Measurements from ENCODE around the gene CGNL1.

The CGNL1 gene, protein sequence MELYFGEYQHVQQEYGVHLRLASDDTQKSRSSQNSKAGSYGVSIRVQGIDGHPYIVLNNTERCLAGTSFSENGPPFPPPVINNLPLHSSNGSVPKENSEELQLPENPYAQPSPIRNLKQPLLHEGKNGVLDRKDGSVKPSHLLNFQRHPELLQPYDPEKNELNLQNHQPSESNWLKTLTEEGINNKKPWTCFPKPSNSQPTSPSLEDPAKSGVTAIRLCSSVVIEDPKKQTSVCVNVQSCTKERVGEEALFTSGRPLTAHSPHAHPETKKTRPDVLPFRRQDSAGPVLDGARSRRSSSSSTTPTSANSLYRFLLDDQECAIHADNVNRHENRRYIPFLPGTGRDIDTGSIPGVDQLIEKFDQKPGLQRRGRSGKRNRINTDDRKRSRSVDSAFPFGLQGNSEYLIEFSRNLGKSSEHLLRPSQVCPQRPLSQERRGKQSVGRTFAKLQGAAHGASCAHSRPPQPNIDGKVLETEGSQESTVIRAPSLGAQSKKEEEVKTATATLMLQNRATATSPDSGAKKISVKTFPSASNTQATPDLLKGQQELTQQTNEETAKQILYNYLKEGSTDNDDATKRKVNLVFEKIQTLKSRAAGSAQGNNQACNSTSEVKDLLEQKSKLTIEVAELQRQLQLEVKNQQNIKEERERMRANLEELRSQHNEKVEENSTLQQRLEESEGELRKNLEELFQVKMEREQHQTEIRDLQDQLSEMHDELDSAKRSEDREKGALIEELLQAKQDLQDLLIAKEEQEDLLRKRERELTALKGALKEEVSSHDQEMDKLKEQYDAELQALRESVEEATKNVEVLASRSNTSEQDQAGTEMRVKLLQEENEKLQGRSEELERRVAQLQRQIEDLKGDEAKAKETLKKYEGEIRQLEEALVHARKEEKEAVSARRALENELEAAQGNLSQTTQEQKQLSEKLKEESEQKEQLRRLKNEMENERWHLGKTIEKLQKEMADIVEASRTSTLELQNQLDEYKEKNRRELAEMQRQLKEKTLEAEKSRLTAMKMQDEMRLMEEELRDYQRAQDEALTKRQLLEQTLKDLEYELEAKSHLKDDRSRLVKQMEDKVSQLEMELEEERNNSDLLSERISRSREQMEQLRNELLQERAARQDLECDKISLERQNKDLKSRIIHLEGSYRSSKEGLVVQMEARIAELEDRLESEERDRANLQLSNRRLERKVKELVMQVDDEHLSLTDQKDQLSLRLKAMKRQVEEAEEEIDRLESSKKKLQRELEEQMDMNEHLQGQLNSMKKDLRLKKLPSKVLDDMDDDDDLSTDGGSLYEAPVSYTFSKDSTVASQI

DNA sequence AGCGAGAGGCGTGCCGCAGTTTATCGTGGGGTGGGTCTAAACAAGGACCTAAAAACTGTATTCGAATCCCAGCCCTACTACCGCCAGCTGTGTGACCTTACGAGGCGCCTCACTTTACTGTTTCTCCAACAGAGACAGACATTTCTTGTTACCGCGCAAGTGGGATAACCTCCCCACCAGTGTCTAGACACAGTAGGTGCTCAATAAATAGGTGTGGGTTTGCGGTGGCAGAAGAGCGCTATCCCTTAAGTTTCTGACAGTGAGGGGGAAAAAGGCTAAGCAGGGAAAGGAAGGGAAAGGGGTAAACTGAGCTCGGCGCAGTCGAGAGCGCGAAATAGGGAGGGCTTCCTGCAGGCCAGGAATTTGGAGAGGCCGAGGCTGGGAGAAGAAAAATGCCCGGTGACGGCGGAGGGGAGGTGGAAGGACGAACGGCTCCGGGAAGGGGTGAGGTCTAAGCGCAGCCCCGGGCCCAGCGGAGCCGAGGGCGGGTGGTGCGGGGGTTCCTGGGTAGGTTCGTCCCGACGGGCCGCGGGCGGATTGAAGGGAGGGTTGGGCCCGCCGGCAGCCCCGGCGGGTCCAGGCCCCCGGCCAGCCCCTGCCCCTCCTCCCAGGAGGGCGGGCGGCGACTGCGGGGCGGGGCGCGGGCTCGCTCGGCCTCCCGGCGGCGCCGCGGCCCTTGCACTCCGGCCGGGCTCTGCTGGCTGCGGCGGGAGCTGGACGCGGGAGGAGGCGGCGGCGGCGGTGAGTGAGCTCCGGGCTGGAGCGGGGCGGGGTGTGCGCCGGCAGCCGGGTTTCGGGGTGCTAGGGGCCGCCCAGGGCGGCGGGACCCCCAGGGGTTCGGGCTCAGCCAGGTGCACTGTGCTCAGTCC lies at the start of gene CGNL1:
Gene CGNL1 (plus strand): TSS at position 679 of the 869 bp plus-strand sequence. CDS start 61,495 bp downstream, outside the sequence.
- DNase-seq (ENCODE audit: low read depth in 4 of 4, low spot score in 1 of 4), result no peak

DNA sequence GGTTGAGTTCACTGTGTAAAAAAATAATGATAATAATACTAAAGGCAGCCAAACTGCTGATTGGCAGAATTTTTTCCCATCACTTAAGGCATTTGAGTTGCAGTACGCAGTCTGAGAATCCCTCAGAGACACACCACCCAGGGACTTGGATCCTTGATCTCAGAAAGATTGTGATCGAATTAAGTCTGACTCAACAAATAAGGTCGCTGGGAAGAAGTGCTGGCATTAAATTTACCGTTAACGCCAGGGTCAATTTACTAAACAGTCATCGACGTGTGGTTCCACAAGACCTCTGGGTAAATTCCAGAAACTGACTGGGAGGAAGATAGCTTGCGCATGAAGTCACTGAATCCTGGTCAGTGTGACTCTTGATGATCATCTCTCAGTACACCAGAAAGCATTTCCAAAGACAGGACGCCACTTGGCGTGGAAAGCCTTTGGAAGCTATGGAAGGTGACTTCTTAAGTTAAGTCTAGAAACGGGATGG lies 48.3 kb upstream of the CGNL1 start:
- DNase-seq (ENCODE audit: low read depth in 4 of 4, low spot score in 1 of 4), result no peak

DNA sequence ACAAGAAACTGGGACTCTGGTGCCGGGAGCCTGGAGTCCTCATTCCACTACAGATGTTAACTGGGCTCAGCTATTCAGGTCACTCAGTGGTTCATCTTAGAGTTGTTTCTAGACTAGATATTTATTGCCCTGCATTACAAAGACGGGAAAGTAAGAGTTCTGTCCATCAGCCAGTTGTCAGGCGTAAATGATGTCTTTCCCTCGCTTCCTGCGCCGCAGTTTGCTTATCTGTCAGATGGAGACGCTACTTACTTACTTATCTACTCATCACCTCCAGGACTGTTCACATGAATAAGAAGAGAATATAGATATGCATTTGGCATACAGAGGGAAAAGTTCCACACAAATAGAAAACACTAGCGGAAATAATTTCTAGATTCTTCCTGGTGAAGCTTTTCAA lies 47.8 kb upstream of the CGNL1 start:
- DNase-seq (ENCODE audit: low read depth in 4 of 4, low spot score in 1 of 4), result no peak

- no peak for DNase-seq (ENCODE audit: low read depth in 4 of 4, low spot score in 1 of 4)
These were observed 47.4 kb upstream of the CGNL1 start for GRCh38 chr15:57328897-57329296.

GRCh38 chr15:57329582-57330367 lies 46.5 kb upstream of the CGNL1 start:
- no peak for DNase-seq (ENCODE audit: low read depth in 4 of 4, low spot score in 1 of 4)

DNA sequence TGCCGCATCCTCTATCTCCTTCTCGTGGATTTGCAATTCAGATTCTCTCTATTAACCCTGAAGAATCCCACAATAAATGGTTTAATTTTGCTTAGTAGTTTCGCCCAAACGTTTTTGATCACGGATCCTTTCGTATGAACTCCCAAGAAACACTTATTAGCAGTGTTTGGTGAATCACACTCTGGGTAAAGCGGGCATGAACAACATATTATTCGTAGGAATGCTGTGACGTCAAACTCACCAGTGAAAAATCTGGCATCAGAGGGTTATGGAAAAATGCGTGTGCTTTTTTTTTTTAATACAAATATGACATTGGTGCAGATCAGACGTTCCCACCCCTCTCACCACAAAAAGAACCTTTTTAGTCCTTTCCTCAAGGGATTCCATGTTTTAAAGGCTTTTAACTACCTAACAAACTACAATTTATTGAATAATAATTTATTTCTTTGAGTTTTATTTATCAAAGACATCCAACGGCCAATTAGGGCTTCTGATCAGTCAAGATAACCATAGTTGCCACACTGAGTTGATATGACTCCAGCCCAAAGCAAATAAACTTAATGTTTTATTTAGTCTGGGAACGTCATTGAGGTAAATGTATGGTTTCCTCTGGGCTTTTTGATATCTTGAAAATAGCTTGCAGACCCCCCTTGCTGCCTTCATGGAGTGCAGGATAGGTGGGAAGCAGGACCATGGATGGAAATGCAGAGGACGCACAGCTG lies 45.5 kb upstream of the CGNL1 start:
- DNase-seq (ENCODE audit: low read depth in 4 of 4, low spot score in 1 of 4), result no peak

GRCh38 chr15:57332326-57332725 lies 44.0 kb upstream of the CGNL1 start:
- DNase-seq (ENCODE audit: low read depth in 4 of 4, low spot score in 1 of 4), result no peak

- DNase-seq (ENCODE audit: low read depth in 4 of 4, low spot score in 1 of 4), result no peak
These were observed 42.8 kb upstream of the CGNL1 start for GRCh38 chr15:57333487-57333886.

DNA sequence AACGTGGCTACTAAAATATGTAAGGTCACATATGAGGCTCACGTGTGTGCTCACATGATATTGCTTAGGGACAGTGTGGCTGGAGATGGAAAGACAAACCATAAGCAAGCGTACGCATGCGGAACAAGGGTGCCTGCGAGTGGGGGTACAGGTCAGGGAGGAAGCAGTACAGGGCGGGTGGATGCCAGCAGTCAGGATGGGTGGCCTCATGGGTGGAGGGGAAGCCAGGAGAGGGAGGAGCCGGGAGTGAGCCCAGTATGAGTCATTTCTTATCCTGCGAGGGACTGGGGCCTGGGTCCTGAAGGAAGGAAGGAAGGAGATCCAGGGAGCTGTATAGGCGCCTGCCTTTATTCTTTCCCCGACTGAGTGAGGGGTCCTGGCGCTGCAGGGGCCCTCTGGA lies 42.0 kb upstream of the CGNL1 start:
- DNase-seq (ENCODE audit: low read depth in 4 of 4, low spot score in 1 of 4), result no peak

GRCh38 chr15:57335293-57335715 lies 41.0 kb upstream of the CGNL1 start:
- no peak for DNase-seq (ENCODE audit: low read depth in 4 of 4, low spot score in 1 of 4)

GRCh38 chr15:57335719-57336118 lies 40.6 kb upstream of the CGNL1 start:
- DNase-seq (ENCODE audit: low read depth in 4 of 4, low spot score in 1 of 4), result no peak

DNA sequence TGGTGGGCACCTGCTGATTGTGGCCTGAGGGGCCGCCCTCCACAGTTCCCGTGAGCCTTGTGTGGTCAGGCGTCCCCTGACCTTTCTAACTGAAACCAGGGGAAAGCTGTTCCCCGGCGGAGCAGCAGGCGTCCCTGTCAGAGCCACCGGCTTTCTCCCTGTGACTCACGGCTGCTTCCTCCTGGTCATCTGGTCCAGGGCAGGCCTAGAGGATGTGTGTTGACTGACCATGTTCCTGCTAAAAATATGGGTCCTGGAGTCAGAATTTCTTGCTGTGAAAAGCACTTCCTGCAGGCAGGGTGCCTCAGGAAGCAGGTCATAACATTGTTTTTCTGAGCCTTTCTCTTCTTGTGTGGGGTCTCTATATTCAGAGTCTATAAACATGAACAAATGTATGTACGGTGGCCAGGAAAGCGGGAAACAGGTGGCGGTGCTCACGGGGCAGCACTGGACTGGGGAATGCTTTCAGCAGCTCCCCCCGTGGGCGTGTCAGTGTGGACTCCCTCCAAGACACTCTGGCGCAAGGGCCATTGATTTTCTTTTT lies 38.4 kb upstream of the CGNL1 start:
- DNase-seq (ENCODE audit: low read depth in 4 of 4, low spot score in 1 of 4), result no peak

DNA sequence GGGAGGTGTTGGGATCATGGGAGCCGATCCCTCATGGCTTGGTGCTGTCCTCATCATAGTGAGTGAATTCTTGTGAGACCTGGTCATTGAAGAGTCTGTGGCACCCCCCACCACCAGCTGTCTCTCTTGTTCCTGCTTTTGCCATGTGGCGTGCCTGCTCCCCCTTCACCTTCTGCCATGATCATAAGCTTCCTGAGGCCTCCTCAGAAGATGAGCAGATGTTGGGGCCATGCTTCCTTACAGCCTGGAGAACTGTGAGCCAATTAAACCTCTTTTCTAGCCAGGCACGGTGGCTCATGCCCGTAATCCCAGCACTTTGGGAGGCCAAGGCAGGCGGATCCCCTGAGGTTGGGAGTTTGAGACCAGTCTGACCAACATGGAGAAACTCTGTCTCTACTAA lies 37.0 kb upstream of the CGNL1 start:
- DNase-seq (ENCODE audit: low read depth in 4 of 4, low spot score in 1 of 4), result no peak

DNA sequence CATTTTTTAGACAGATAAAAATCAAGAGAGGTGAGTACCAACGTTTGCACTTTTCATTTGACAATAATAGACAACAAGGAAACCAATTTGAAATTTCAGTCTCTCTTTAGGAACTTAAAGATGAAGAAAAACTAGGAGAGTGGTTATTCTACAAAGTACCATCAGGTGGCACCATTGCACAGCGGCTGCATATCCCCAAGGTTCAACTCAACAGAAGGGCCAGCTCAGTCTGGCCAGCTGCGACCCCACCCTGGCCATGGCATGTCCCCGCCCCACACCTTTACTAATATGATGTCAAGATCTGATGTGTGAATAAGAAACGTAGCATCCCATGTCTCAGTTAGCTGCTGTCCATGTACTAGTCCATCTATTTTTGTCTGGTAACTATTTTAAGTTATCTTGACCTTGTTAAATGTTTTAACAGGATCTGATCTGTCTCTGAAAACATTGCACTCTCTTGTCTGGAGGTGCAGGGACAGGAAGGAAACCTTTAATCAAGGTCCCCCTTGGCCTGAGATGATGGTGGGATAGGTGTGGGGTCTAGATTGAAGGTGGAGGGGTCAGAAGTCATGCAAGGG lies 35.5 kb upstream of the CGNL1 start:
- peak in 1 of 4 experiments; percentile 7 for DNase-seq (ENCODE audit: low read depth in 4 of 4, low spot score in 1 of 4)

DNA sequence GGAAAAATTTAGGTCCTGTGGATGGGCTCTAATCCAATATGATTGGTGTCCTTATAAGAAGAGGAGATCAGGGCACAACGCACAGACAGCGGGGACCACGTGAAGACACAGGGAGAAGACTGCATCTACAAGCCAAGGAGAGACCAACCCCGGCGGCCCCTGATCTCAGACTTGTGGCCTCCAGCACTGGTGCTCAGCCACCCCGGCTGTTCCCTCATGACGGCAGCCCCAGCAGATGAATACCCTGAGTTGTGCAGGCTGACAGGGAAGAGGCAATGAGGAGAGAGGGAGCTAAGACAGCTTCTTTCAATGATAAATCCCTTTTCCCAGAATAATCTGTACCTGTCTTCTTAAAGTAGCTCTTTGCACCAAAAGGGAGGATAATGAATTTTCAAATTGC lies 33.3 kb upstream of the CGNL1 start:
- no peak for DNase-seq (ENCODE audit: low read depth in 4 of 4, low spot score in 1 of 4)

DNA sequence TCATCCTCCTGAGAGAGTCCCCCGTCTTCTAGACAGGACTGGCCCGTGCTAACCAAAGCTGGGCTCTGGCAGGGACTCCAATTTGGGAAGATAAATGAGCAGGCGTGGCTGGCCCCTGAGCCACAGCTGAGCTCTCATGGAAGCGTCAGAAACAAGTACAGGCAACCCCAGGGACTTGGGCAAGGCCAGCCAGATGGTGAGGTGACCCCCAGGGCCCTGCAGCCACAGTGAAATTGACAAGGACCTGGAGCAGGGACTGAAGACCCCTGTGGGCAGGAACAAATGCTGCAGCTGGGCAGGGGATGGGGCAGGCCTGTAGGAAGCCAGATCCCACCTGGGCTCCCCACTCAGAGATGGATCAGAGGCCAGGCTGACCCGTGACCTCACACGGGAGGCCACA lies 32.8 kb upstream of the CGNL1 start:
- no peak for DNase-seq (ENCODE audit: low read depth in 4 of 4, low spot score in 1 of 4)

- no peak for DNase-seq (ENCODE audit: low read depth in 4 of 4, low spot score in 1 of 4)
These were observed 32.0 kb upstream of the CGNL1 start for GRCh38 chr15:57344282-57344681.

GRCh38 chr15:57345584-57345983 lies 30.7 kb upstream of the CGNL1 start:
- DNase-seq (ENCODE audit: low read depth in 4 of 4, low spot score in 1 of 4), result no peak
